ENCODE data around the gene B3GNT2.

DNA sequence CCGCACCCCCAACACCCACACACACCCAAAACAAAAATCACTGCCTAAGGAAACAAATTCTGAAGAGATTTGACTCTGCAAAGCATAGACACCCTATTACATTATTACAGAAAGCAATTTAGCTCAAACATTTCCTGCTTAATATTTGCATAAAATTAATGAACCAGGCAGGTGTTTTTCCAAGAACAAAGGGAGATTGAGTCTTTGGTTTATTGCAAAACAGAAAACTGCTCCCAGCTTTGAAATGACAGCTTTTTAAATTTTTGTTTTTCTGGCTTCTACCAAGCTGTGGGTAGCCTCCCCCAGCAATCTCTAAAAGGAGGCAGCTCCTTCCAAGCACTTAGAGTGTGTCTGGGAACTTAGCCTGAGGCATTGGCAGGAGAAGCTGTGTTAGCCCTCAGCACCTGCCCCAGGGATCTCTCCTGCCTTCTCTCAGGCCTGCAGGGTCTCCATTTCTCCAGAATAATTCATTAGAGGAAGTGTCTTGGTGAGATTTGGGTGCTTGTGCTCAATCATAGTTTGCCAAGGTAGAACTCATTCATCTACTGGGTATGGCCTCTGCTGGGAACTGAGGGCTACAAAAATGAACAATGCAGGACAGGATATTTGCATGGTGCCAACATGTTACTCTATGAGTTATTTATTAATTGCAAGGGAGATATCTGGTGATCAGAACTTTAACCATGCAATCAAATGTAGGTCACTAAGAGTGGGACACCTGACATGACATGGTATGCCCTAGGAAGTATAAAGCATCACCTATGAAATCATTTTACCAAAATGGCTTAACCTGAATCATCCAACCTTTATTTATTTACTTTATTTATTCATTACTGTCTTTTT is 58.7 kb downstream of the B3GNT2 start:
- TF ChIP-seq EZH2 (IDR thresholded peaks at IDR 0.05; ENCODE audit: borderline replicate concordance, insufficient read depth, low read length, poor library complexity, severe bottlenecking), result no peak
- TF ChIP-seq CTCF (IDR thresholded peaks at IDR 0.05; ENCODE audit: poor library complexity, severe bottlenecking), result no peak

Measured in neural cell (in vitro differentiated cells).